Panc1 (cell line): ENCODE data around the gene LGR4. TPM values are rescaled to one million over a fixed set of nuclear protein-coding genes. Genes with fewer than 3 reads are reported as not detected.

Experiments used
- ATAC-seq: fragments of 200-7000 bp; cut with Tn5 transposase; 2 replicates; pipeline ENCODE4 v1.9.1; 2020; ENCODE audit warnings: mild to moderate bottlenecking, moderate library complexity
- BruUV-seq: library from RNA; stranded (reverse); fragments of 400-500 nt; replicated peaks from 2 replicates; lab custom pipeline; 2021; lab: Mats Ljungman, UMichigan
- CTCF ChIA-PET: fragments of 300-600 bp; sonication (Branson Sonifier 250); formaldehyde crosslinking; loops from one replicate; lab custom pipeline; 2022; ENCODE audit warnings: antibody characterized with exemption; lab: Charles Lee
- POLR2A ChIA-PET: fragments of 300-600 bp; sonication (Branson Sonifier 250); formaldehyde crosslinking; loops from one replicate; lab custom pipeline; 2022; ENCODE audit warnings: antibody characterized with exemption; lab: Charles Lee
- DNase-seq: peaks from one replicate; pipeline ENCODE4 v3.0.0-alpha.2; 2010; ENCODE audit warnings: low read depth, low spot score
- H3K27ac ChIP-seq: 2 replicates; pipeline ENCODE4 v1.5.1; 2011; ENCODE audit warnings: mild to moderate bottlenecking, low read length, inconsistent platforms
- H3K27me3 ChIP-seq: fragments of 200-500 bp; sonication (Bioruptor generic); 2 replicates; pipeline ENCODE4 v1.6.0; 2014; ENCODE audit warnings: low read length, inconsistent platforms; ENCODE audit not compliant: control insufficient read depth, insufficient read depth
- H3K36me3 ChIP-seq: fragments of 200-500 bp; sonication (Bioruptor generic); 2 replicates; pipeline ENCODE4 v1.5.1; 2014; ENCODE audit warnings: inconsistent platforms, mild to moderate bottlenecking, low read length, moderate library complexity; ENCODE audit not compliant: control insufficient read depth, insufficient read depth
- H3K4me1 ChIP-seq: 2 replicates; pipeline ENCODE4 v1.5.1; 2011; ENCODE audit warnings: inconsistent platforms, mild to moderate bottlenecking, low read length, moderate library complexity; ENCODE audit not compliant: control insufficient read depth, insufficient read depth
- H3K4me3 ChIP-seq, 2 experiments: 2 replicates each; pipeline ENCODE4 v1.5.1; 2011 to 2012; ENCODE audit warnings: low read depth in 2 of 2, low read length in 2 of 2, mild to moderate bottlenecking in 2 of 2, inconsistent platforms in 1 of 2, moderate library complexity in 1 of 2
- H3K9me3 ChIP-seq: fragments of 200-500 bp; sonication (Bioruptor generic); 2 replicates; pipeline ENCODE4 v1.5.1; 2014; ENCODE audit warnings: low read depth, mild to moderate bottlenecking, inconsistent platforms, low read length, moderate library complexity; ENCODE audit not compliant: control insufficient read depth, insufficient read depth
- CTCF ChIP-seq: fragments of 450-650 bp; IDR thresholded peaks from 2 replicates; pipeline ENCODE4 v1.5.1; 2017; ENCODE audit warnings: mild to moderate bottlenecking
- POLR2AphosphoS5 ChIP-seq: IDR thresholded peaks from 2 replicates; pipeline ENCODE4 v1.6.1; 2012; ENCODE audit warnings: mild to moderate bottlenecking, low read depth, low read length, moderate library complexity
- REST ChIP-seq, 2 experiments: IDR thresholded peaks; 2 replicates each; pipeline ENCODE4 v1.6.1; 2011 to 2012; ENCODE audit warnings: low read depth in 2 of 2, control low read depth in 1 of 2, low read length in 1 of 2, mild to moderate bottlenecking in 1 of 2, moderate library complexity in 1 of 2; ENCODE audit not compliant: insufficient read depth in 1 of 2
- SIN3A ChIP-seq: IDR thresholded peaks from 2 replicates; pipeline ENCODE4 v1.6.1; 2012; ENCODE audit warnings: low read depth, mild to moderate bottlenecking, low read length, moderate library complexity, borderline replicate concordance; ENCODE audit not compliant: insufficient read depth
- TCF7L2 ChIP-seq: IDR thresholded peaks from 2 replicates; pipeline ENCODE4 v1.6.1; 2011; ENCODE audit warnings: mild to moderate bottlenecking, low read depth, low read length, inconsistent platforms
- in situ Hi-C: cut with HindIII; loops from 2 replicates; pipeline ENCODE4 v1.10.0; 2016; ENCODE audit warnings: low sequenced_read_pairs, low pct_unique_long_range_greater_than_20kb
- intact Hi-C: fragments of 100-400 bp; cut with micrococcal nuclease; formaldehyde crosslinking; loops from one replicate; pipeline ENCODE4 v1.10.0; 2022; ENCODE audit not compliant: unreplicated experiment
- total RNA-seq: library from RNA; stranded (reverse); gene quantifications from one replicate; pipeline ENCODE4 v1.2.1, GENCODE V29; 2021; ENCODE audit not compliant: unreplicated experiment

Gene LGR4
- total RNA-seq, 1 experiment from 2014 or later = 61.8 TPM

- H3K36me3 ChIP-seq = no peaks in the 10 kb centered on the region
- POLR2A ChIA-PET = no interaction called here
- CTCF ChIA-PET = no interaction called here
- no peak overlapping the region for H3K4me3 ChIP-seq
- no peaks in the 10 kb centered on the region for H3K4me1 ChIP-seq
- intact Hi-C loops = no loop called here
- peaks cover 2% of the 10 kb centered on the region; the same call in 1 of the 2 replicates for H3K27me3 ChIP-seq
- ATAC-seq (no peak), DNase-seq (no peak)
- TF ChIP-seq POLR2AphosphoS5 = no peak
- no peak for TF ChIP-seq SIN3A
- TF ChIP-seq TCF7L2 = no peak
- TF ChIP-seq CTCF = no peak
- TF ChIP-seq REST (IDR thresholded peaks at IDR 0.05; ENCODE audit: insufficient read depth in 1 of 2, low read depth in 2 of 2, low read length in 1 of 2) = no peak
- no peak overlapping the region for H3K27ac ChIP-seq
- no TSS peak for BruUV-seq
- in situ Hi-C loops = no loop called here
- no peaks in the 10 kb centered on the region; the same call in 1 of the 2 replicates for H3K9me3 ChIP-seq
These were observed 41.5 kb upstream of the LGR4 start for GRCh38 chr11:27514076-27514475.

GRCh38 chr11:27513389-27513788, 40.8 kb upstream of the LGR4 start:
- ATAC-seq (no peak), DNase-seq (no peak)
- BruUV-seq = no TSS peak
- Histone ChIP-seq H3K36me3 (no peaks in the 10 kb centered on the region), H3K4me1 (no peaks in the 10 kb centered on the region), H3K27ac (no peak overlapping the region), H3K4me3 (no peak overlapping the region), H3K9me3 (no peaks in the 10 kb centered on the region; the same call in 1 of the 2 replicates), H3K27me3 (peaks cover 2% of the 10 kb centered on the region; the same call in 1 of the 2 replicates)
- intact Hi-C loops = no loop called here
- in situ Hi-C loops = no loop called here
- CTCF ChIA-PET = no interaction called here
- POLR2A ChIA-PET = no interaction called here
- no peak for TF ChIP-seq SIN3A

- peaks cover under 1% of the 10 kb centered on the region; the same call in 1 of the 2 replicates for H3K36me3 ChIP-seq
- peaks cover 6% of the 10 kb centered on the region; the same call in 1 of the 2 replicates for H3K4me1 ChIP-seq
- no peak overlapping the region for H3K27ac ChIP-seq
- no peak for ATAC-seq
- intact Hi-C loops = no loop called here
- no peaks in the 10 kb centered on the region; the same call in 1 of the 2 replicates for H3K9me3 ChIP-seq
- no peaks in the 10 kb centered on the region; the same call in 1 of the 2 replicates for H3K27me3 ChIP-seq
- POLR2A ChIA-PET = no interaction called here
- TF ChIP-seq CTCF (no peak), REST (IDR thresholded peaks at IDR 0.05; ENCODE audit: insufficient read depth in 1 of 2, low read depth in 2 of 2, low read length in 1 of 2) (no peak), TCF7L2 (no peak), SIN3A (no peak), POLR2AphosphoS5 (no peak)
- DNase-seq = no peak
- in situ Hi-C loops = no loop called here
- no TSS peak for BruUV-seq
- no peak overlapping the region for H3K4me3 ChIP-seq
- CTCF ChIA-PET = no interaction called here
These were observed 39.6 kb upstream of the LGR4 start for GRCh38 chr11:27512238-27512637.
